ENCODE data around the gene DIPK1C.

DNA sequence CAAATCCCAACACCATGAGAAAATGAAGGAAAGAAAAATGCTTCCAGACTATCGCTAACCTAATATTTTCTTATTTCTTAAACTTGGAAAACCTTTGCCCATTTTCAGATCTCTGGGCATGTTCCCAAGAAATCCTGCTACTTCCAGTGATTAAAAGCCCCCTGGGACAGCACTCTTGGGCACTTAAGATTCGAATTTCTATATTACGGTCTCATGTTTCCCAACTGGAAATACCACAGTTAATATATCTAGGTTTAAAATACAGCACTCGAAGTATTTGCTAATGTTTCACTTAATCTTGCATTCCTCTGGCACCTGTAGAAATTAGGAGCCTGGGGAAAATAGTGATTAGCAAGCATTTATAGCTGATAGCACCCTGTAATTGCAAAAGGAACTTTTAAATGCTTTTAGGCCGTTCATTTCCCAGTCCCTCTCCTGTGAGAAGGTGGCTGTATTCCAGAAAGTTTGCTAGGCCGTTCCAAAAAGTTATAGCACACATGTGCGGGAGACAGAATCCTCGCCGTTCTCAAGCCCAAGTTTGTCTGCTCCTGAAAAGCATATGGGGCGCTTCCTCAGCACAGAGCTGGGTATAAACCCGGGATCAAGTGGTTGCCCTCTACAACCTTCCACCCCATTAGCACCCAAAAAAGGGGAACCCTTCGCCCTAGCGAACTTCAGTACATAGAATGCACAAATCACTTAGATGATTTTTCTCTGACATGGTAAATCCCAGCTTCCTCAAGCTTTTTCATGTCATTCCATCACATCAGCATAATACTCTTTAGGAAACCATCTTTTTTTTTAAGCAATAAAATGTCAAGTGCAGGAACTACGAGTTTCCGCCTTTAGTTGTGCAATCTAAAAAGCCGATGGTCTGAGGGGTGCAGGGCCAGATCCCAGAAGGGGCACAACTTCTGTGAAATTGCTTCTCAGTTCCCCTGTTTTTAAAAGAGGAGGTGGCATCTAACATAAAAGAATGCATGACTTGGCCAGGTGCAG is 60.6 kb downstream of the DIPK1C start:
- TF ChIP-seq, protein P1, sequence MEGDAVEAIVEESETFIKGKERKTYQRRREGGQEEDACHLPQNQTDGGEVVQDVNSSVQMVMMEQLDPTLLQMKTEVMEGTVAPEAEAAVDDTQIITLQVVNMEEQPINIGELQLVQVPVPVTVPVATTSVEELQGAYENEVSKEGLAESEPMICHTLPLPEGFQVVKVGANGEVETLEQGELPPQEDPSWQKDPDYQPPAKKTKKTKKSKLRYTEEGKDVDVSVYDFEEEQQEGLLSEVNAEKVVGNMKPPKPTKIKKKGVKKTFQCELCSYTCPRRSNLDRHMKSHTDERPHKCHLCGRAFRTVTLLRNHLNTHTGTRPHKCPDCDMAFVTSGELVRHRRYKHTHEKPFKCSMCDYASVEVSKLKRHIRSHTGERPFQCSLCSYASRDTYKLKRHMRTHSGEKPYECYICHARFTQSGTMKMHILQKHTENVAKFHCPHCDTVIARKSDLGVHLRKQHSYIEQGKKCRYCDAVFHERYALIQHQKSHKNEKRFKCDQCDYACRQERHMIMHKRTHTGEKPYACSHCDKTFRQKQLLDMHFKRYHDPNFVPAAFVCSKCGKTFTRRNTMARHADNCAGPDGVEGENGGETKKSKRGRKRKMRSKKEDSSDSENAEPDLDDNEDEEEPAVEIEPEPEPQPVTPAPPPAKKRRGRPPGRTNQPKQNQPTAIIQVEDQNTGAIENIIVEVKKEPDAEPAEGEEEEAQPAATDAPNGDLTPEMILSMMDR (IDR thresholded peaks at IDR 0.05), result no peak
- no peak for TF ChIP-seq POLR2A (IDR thresholded peaks at IDR 0.05)

All from suprapubic skin (tissue), 3 donors.